ENCODE results near the gene ACY1.

DNA sequence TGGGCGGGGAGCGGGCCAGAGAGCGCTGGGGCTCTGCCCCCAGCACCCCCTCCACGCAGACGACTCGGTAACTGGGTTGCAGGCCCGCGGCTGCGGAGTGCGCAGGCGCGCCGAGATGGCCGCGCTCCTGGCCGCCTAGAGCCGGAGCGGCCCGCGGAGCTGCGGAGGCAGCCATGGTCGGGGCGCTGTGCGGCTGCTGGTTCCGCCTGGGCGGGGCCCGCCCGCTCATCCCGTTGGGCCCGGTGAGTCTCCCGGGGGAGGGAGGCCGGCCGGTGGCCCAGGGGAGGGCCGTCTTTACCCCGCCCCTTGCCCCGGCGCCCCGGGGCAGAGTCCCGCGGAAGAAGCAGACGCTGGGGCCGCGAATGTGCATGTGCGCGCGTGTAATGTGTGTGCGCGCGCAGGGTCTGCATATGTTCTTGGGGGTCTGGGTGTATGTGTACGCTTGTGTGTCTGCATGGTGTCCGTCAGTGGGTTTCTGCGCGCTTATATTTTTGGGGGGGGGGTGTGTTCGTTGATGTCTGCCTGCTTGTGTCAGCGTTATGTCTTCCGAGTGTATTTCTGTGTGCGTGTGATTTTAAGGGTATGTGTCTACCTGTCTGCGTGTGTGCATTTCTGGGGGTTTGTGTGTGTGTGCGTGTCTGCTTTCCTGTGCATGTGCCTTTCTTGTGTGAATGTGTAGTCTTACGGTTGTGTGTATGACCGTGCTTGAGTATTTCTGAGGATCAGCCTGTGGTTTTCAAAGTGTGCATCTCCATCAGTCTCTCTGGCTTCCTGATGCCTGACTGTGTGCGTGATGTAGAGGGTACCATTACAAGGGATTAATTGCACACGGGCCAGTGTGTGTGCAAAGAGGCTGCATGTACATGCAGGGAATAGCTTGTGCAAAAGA is 8.1 kb upstream of the ACY1 start, which contains the start of gene ABHD14A:
- TF ChIP-seq, protein P1, sequence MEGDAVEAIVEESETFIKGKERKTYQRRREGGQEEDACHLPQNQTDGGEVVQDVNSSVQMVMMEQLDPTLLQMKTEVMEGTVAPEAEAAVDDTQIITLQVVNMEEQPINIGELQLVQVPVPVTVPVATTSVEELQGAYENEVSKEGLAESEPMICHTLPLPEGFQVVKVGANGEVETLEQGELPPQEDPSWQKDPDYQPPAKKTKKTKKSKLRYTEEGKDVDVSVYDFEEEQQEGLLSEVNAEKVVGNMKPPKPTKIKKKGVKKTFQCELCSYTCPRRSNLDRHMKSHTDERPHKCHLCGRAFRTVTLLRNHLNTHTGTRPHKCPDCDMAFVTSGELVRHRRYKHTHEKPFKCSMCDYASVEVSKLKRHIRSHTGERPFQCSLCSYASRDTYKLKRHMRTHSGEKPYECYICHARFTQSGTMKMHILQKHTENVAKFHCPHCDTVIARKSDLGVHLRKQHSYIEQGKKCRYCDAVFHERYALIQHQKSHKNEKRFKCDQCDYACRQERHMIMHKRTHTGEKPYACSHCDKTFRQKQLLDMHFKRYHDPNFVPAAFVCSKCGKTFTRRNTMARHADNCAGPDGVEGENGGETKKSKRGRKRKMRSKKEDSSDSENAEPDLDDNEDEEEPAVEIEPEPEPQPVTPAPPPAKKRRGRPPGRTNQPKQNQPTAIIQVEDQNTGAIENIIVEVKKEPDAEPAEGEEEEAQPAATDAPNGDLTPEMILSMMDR (IDR thresholded peaks at IDR 0.05): no peak
- TF ChIP-seq POLR2AphosphoS5 (IDR thresholded peaks at IDR 0.05; ENCODE audit: low read depth, low read length): peak; percentile 42; the same call in 1 of the 2 replicates
- TF ChIP-seq SIN3A (IDR thresholded peaks at IDR 0.05; ENCODE audit: borderline replicate concordance, insufficient read depth, low read depth, low read length): no peak

Measured in Panc1 (cell line).